ENCODE measurements around the gene PCDHGA8.
"Not testable (repeated sequence)": the region's sequence is repeated elsewhere in the genome, so short reads cannot be mapped to it uniquely, and the experiment has no call there.

Gene PCDHGA8

DNA sequence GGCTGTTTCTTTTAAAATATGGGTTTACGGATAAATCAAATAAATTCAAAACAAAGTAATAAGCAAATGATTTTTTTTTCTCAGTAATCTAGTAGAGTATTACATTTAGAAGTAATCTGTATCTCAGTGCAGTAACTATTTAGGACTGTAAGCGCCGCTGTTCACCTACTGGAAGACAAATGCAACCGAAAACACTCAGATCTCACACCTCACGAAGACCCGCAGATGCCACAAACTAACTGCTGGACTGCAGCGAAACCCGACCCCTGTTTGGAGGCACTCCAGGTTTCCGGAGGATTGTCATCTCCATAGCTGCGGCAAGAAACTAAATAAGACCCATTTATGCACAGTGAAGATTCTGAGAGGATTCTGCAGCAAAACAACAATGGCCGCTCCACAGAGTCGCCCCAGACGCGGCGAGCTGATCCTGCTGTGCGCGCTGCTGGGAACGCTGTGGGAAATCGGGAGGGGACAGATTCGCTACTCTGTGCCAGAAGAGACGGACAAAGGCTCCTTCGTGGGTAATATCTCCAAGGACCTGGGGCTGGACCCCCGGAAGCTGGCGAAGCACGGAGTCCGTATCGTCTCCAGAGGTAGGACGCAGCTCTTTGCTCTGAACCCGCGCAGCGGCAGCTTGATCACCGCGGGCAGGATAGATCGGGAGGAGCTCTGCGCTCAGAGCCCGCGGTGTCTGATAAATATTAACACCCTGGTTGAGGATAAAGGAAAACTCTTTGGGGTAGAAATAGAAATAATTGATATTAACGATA, at the start of gene PCDHGA8:
PCDHGA8 (plus strand) TSS at position 205 of the 770 bp plus-strand sequence; CDS start at position 386, 181 bp downstream.
- no peak for DNase-seq

GRCh38 chr5:141342773-141343172, 49.7 kb upstream of the PCDHGA8 start:
- DNase-seq: no peak

DNA sequence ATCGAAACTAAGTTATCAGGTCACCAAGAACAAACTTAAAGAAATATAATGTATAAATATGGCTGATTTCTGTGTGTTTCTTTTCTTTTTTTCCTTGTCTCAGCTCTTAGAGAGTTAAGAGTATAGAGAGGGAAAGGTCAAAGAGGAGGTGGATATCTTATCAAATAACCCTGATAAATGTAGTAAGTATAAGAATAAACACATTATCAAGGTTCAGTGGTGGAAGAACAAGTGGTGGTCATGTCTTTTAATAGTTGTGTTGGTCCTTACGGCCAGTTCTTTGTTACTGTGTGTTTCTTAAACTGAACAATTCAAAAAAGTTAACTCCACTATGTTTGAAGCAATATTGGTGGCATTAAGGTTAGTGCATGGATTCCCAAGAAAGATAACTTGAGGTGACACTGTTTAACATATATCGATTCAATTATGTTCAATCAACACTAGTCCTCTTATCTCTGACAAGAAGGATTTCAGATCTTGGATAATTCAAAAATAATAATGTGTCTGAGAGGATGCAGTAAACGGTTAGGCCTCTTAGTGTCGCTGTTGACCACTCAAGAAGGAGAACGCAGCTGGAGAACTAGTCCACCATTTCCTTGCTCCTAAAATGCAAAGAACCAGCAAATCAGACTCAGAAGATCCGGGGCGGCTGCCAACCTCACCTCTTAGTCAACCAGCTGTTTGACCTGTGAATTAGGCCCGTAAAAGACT, 49.0 kb upstream of the PCDHGA8 start, which contains the start of gene PCDHGA3:
PCDHGA3 (plus strand) TSS at position 588 of the 711 bp plus-strand sequence. CDS start 205 bp downstream, outside the sequence.
- no peak for DNase-seq

GRCh38 chr5:141343953-141344463, 48.4 kb upstream of the PCDHGA8 start:
- no peak for DNase-seq

- no peak for DNase-seq
Observed at GRCh38 chr5:141345327-141345726, 47.1 kb upstream of the PCDHGA8 start.

- not testable (repeated sequence) for DNase-seq
Observed at GRCh38 chr5:141346017-141346416, 46.4 kb upstream of the PCDHGA8 start.

- DNase-seq: peak; percentile 48
Observed at GRCh38 chr5:141349917-141350619, 42.4 kb upstream of the PCDHGA8 start, which contains the start of gene PCDHGB1. Gene PCDHGB1 (plus strand): TSS chr5:141350099. CDS start chr5:141350261, 162 bp downstream.

DNA sequence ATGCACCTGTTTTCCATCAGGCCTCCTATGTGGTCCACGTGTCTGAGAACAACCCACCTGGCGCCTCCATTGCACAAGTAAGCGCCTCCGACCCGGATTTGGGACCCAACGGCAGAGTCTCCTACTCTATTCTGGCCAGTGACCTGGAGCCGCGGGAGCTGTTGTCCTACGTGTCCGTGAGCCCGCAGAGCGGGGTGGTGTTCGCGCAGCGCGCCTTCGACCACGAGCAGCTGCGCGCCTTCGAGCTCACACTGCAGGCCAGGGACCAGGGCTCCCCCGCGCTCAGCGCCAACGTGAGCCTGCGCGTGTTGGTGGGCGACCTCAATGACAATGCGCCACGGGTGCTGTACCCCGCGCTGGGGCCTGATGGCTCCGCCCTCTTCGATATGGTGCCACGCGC, 40.8 kb upstream of the PCDHGA8 start:
- DNase-seq: no peak

- no peak for DNase-seq
Observed at GRCh38 chr5:141354900-141355469, 37.4 kb upstream of the PCDHGA8 start, which contains the start of gene PCDHGA4. Gene PCDHGA4 (plus strand): TSS chr5:141355021. CDS start chr5:141355108, 87 bp downstream.

DNA sequence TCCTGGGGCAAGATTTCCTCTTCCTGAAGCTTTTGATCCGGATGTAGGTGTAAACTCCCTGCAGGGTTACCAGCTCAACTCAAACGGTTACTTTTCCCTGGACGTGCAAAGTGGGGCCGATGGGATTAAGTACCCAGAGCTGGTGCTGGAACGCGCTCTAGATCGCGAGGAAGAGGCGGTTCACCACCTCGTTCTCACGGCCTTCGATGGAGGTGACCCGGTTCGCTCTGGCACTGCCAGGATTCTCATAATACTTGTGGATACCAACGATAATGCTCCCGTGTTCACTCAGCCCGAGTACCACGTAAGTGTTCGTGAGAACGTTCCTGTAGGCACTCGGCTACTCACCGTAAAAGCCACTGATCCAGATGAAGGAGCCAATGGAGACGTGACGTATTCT, 36.8 kb upstream of the PCDHGA8 start:
- no peak for DNase-seq

GRCh38 chr5:141356133-141356532, 36.3 kb upstream of the PCDHGA8 start:
- no peak for DNase-seq

DNA sequence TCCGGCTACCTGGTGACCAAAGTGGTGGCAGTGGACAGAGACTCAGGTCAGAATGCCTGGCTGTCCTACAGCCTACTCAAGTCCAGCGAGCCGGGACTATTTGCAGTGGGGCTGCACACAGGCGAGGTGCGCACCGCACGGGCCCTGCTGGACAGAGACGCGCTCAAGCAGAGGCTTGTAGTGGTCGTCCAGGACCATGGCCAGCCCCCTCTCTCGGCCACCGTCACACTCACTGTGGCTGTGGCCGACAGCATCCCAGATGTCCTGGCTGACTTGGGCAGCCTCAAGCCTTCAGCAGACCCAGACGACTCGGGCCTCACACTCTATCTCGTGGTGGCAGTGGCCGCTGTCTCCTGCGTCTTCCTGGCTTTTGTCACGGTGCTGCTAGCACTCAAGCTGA, 35.5 kb upstream of the PCDHGA8 start:
- DNase-seq: no peak

GRCh38 chr5:141359790-141360426, 32.5 kb upstream of the PCDHGA8 start, which contains the start of gene PCDHGB2:
Gene PCDHGB2 (plus strand): TSS chr5:141359994. CDS start chr5:141360136, 142 bp downstream.
- peak; percentile 18 for DNase-seq

GRCh38 chr5:141360685-141361084, 31.7 kb upstream of the PCDHGA8 start:
- DNase-seq: no peak

DNA sequence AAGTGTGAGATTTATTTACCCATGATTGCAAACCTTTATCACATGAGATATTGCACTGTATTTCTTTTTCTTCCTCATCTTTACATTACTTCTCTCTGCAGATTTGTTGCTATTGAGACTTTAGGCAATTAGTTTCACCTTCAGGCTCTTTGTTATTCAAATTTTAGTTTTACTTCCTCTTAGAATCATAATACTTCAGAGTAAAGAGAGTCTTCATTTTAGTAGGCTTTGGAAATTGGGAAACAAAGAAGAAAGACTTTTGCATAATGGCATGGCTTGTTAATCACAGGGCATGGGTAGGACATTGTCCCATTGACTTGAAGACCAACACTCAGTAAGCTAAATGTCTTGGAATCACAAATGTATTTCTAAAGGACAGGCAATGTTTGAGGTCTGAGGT, 29.7 kb upstream of the PCDHGA8 start:
- no peak for DNase-seq

DNA sequence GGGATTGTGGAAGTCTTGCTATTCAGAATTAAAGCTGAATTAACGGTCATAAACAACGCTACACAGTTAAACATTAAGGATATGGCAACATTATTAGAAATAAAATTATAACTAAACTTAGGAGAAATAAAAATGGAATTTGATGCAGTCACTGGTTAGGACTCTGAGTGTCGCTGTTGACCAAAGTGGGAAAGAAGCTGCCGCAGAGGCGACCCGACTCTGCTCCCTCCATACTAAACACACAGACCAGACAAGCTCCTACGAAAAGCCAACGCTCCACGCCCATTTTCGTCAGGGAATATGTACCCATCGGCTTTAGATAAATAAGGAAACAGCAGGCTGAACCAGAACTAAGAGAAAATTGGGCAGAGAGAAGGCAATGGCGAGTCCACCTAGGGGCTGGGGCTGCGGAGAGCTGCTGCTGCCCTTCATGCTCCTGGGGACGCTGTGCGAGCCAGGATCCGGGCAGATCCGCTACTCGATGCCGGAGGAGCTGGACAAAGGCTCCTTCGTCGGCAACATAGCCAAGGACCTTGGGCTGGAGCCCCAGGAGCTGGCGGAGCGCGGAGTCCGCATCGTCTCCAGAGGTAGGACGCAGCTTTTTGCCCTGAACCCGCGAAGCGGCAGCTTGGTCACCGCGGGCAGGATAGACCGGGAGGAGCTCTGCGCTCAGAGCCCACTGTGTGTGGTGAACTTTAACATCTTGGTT, 28.3 kb upstream of the PCDHGA8 start, which contains the start of gene PCDHGA5:
PCDHGA5 (plus strand) TSS at position 211 of the 709 bp plus-strand sequence; CDS start at position 380, 169 bp downstream.
- no peak for DNase-seq

- no peak for DNase-seq
Observed at GRCh38 chr5:141366016-141366896, 26.2 kb upstream of the PCDHGA8 start.

- DNase-seq: no peak
Observed at GRCh38 chr5:141369994-141370848, 22.2 kb upstream of the PCDHGA8 start, which contains the start of gene PCDHGB3. Gene PCDHGB3 (plus strand): TSS chr5:141370242. CDS start chr5:141370395, 153 bp downstream.

Measured in NCI-H2029 (cell line).